NCI-H748 (cell line): ENCODE data around the gene FAM13A.
"Not testable (repeated sequence)": the region's sequence is repeated elsewhere in the genome, so short reads cannot be mapped to it uniquely, and the experiment has no call there.

ENCODE experiments used
- DNase-seq: peaks from one replicate; lab custom pipeline; 2025; ENCODE audit not compliant: unreplicated experiment; lab: John Stamatoyannopoulos, UW

Gene FAM13A

GRCh38 chr4:89056953-89057398 lies at the start of gene FAM13A:
Gene FAM13A, minus strand, starts transcription at chr4:89057185. Its CDS starts 221 bp downstream, at chr4:89056964.
- DNase-seq: peak; percentile 77

GRCh38 chr4:89105726-89106125 lies 48.7 kb upstream of the FAM13A start:
- DNase-seq: no peak

GRCh38 chr4:89101256-89102161 lies 44.5 kb upstream of the FAM13A start:
- DNase-seq: no peak

GRCh38 chr4:89100853-89101252 lies 43.9 kb upstream of the FAM13A start:
- DNase-seq: no peak

GRCh38 chr4:89099471-89099870 lies 42.5 kb upstream of the FAM13A start:
- no peak for DNase-seq

GRCh38 chr4:89099034-89099433 lies 42.0 kb upstream of the FAM13A start:
- no peak for DNase-seq

- no peak for DNase-seq
These were observed 21.3 kb upstream of the FAM13A start for GRCh38 chr4:89078300-89078699.

- no peak for DNase-seq
These were observed 20.8 kb upstream of the FAM13A start for GRCh38 chr4:89077761-89078160.

- peak; percentile 1 for DNase-seq
These were observed 15.9 kb upstream of the FAM13A start for GRCh38 chr4:89072921-89073320.

- DNase-seq: no peak
These were observed 14.3 kb upstream of the FAM13A start for GRCh38 chr4:89071311-89071710.

- no peak for DNase-seq
These were observed 13.1 kb upstream of the FAM13A start for GRCh38 chr4:89070041-89070440.

GRCh38 chr4:89069481-89069880 lies 12.5 kb upstream of the FAM13A start:
- no peak for DNase-seq

GRCh38 chr4:89067417-89067816 lies 10.4 kb upstream of the FAM13A start:
- no peak for DNase-seq

GRCh38 chr4:89064848-89065247 lies 7.9 kb upstream of the FAM13A start:
- DNase-seq: no peak

- not testable (repeated sequence) for DNase-seq
These were observed 859 bp upstream of the FAM13A start for GRCh38 chr4:89057844-89058243.

GRCh38 chr4:89056292-89056952 lies 563 bp downstream of the FAM13A start:
- no peak for DNase-seq

- no peak for DNase-seq
These were observed 1.6 kb downstream of the FAM13A start for GRCh38 chr4:89055157-89056080.

GRCh38 chr4:89054627-89055026 lies 2.4 kb downstream of the FAM13A start:
- DNase-seq: no peak

GRCh38 chr4:89049853-89050252 lies 7.1 kb downstream of the FAM13A start:
- no peak for DNase-seq

GRCh38 chr4:89048906-89049601 lies 7.9 kb downstream of the FAM13A start:
- no peak for DNase-seq
